Fibroblast of lung (primary cell): ENCODE results near the gene PITRM1. TPM values are rescaled to one million over a fixed set of nuclear protein-coding genes. Genes with fewer than 3 reads are reported as not detected.

Experiments
- DNase-seq, 2 donors: peaks; one replicate each; pipeline versions ENCODE4 v3.0.0 to v3.0.0-alpha.2; 2010; ENCODE audit warnings: low read depth in 2 of 2
- H2AFZ ChIP-seq: 2 replicates; pipeline ENCODE4 v1.5.1; 2012; ENCODE audit warnings: low read length, control low read depth, inconsistent platforms
- H3K27ac ChIP-seq: 2 replicates; pipeline ENCODE4 v1.5.1; 2011; ENCODE audit warnings: low read length, control low read depth; ENCODE audit not compliant: insufficient read depth
- H3K27me3 ChIP-seq: 2 replicates; pipeline ENCODE4 v1.5.1; 2011; ENCODE audit warnings: mild to moderate bottlenecking, low read length; ENCODE audit not compliant: control insufficient read depth, insufficient read depth
- H3K36me3 ChIP-seq: 2 replicates; pipeline ENCODE4 v1.5.1; 2011; ENCODE audit warnings: low read length; ENCODE audit not compliant: control insufficient read depth, insufficient read depth
- H3K4me1 ChIP-seq: 2 replicates; pipeline ENCODE4 v1.5.1; 2011; ENCODE audit warnings: low read length; ENCODE audit not compliant: control insufficient read depth, insufficient read depth; ENCODE audit errors: extremely low read depth
- H3K4me2 ChIP-seq: 2 replicates; pipeline ENCODE4 v1.5.1; 2011; ENCODE audit warnings: low read length, control low read depth; ENCODE audit not compliant: insufficient read depth; ENCODE audit errors: extremely low read depth
- H3K4me3 ChIP-seq, 4 experiments: fragments of 200-600 bp in 1 of 4; sonication (generic) in 1 of 4; replicated peaks in 1 of 4; 2 replicates each; pipeline ENCODE4 v1.5.1; 2011 to 2016; ENCODE audit warnings: low read length in 4 of 4, low read depth in 3 of 4, mild to moderate bottlenecking in 3 of 4, control low read depth in 2 of 4, inconsistent platforms in 1 of 4, mixed read lengths in 1 of 4; ENCODE audit not compliant: insufficient read depth in 1 of 4; ENCODE audit errors: control extremely low read depth in 1 of 4
- H3K79me2 ChIP-seq: 2 replicates; pipeline ENCODE4 v1.5.1; 2012; ENCODE audit warnings: mild to moderate bottlenecking, low read length, inconsistent platforms; ENCODE audit not compliant: control insufficient read depth, insufficient read depth
- H3K9ac ChIP-seq: 2 replicates; pipeline ENCODE4 v1.5.1; 2011; ENCODE audit warnings: mild to moderate bottlenecking, low read length, control low read depth; ENCODE audit not compliant: insufficient read depth
- H3K9me3 ChIP-seq: 2 replicates; pipeline ENCODE4 v1.5.1; 2012; ENCODE audit warnings: low read depth, low read length; ENCODE audit not compliant: control insufficient read depth, insufficient read depth
- H4K20me1 ChIP-seq: 2 replicates; pipeline ENCODE4 v1.5.1; 2011; ENCODE audit warnings: low read length; ENCODE audit not compliant: control insufficient read depth, insufficient read depth; ENCODE audit errors: extremely low read depth
- CTCF ChIP-seq, 2 donors: IDR thresholded peaks in 1 of 2; conservative IDR thresholded peaks in 1 of 2; 1 replicate in 1 of 2; 2 replicates in 1 of 2; pipeline ENCODE4 v1.5.1; 2011 to 2012; ENCODE audit warnings: low read length in 2 of 2, control low read depth in 1 of 2, inconsistent platforms in 1 of 2, low read depth in 1 of 2, mild to moderate bottlenecking in 1 of 2
- EZH2 ChIP-seq: IDR thresholded peaks from 2 replicates; pipeline ENCODE4 v1.5.1; 2012; ENCODE audit warnings: low read length, control low read depth, mild to moderate bottlenecking; ENCODE audit errors: missing control alignments
- polyA plus RNA-seq, 2 donors: library from polyadenylated mRNA; depleted of rRNA in 1 of 2; stranded (reverse) in 1 of 2; unstranded in 1 of 2; fragments of >200 nt; gene quantifications; 2 replicates each; pipeline ENCODE4 v1.2.1, GENCODE V29; 2011 to 2012; ENCODE audit warnings: missing spikeins in 1 of 2
- total RNA-seq: library from RNA; depleted of rRNA; stranded (reverse); fragments of >200 nt; gene quantifications from 2 replicates; pipeline ENCODE4 v1.2.1, GENCODE V29; 2014

The PITRM1 gene
- total and polyA plus RNA-seq, 2 donors (not counting 1 experiment from before 2014, with no cell fraction given), result 53.1 to 73.7 TPM

GRCh38 chr10:3110782-3111620 is 61.6 kb downstream of the PITRM1 start:
- no peaks in the 10 kb centered on the region for H3K9me3 ChIP-seq
- no peak overlapping the region for H3K4me3 ChIP-seq
- H3K27me3 ChIP-seq, result no peaks in the 10 kb centered on the region
- H3K4me1 ChIP-seq, result no peaks in the 10 kb centered on the region
- H3K4me2 ChIP-seq, result no peak overlapping the region
- TF ChIP-seq CTCF (conservative IDR thresholded peaks at IDR 0.05 in 1 of 2, IDR thresholded peaks at IDR 0.05 in 1 of 2; ENCODE audit: low read depth in 1 of 2, low read length in 2 of 2) (no peak), EZH2 (no peak)
- DNase-seq, result no peak
- H3K36me3 ChIP-seq, result peaks cover 29% of the 10 kb centered on the region
- no peak overlapping the region for H3K27ac ChIP-seq
- H2AFZ ChIP-seq, result no peak overlapping the region
- no peaks in the 10 kb centered on the region for H4K20me1 ChIP-seq
- H3K9ac ChIP-seq, result no peak overlapping the region
- H3K79me2 ChIP-seq, result peaks cover 7% of the 10 kb centered on the region

GRCh38 chr10:3109633-3110032 is 62.9 kb downstream of the PITRM1 start:
- Histone ChIP-seq H3K9me3 (no peaks in the 10 kb centered on the region), H4K20me1 (no peaks in the 10 kb centered on the region), H3K4me3 (no peak overlapping the region), H3K79me2 (peaks cover 7% of the 10 kb centered on the region), H3K4me1 (no peaks in the 10 kb centered on the region), H3K27me3 (no peaks in the 10 kb centered on the region), H3K27ac (no peak overlapping the region), H3K9ac (no peak overlapping the region), H2AFZ (no peak overlapping the region), H3K36me3 (peaks cover 35% of the 10 kb centered on the region), H3K4me2 (no peak overlapping the region)
- DNase-seq, result no peak
- TF ChIP-seq CTCF (conservative IDR thresholded peaks at IDR 0.05 in 1 of 2, IDR thresholded peaks at IDR 0.05 in 1 of 2; ENCODE audit: low read depth in 1 of 2, low read length in 2 of 2) (no peak), EZH2 (no peak)

- Histone ChIP-seq H3K9ac (no peak overlapping the region), H3K27me3 (no peaks in the 10 kb centered on the region), H3K4me2 (no peak overlapping the region), H3K9me3 (no peaks in the 10 kb centered on the region), H3K36me3 (peaks cover 35% of the 10 kb centered on the region), H3K4me1 (no peaks in the 10 kb centered on the region), H4K20me1 (no peaks in the 10 kb centered on the region), H2AFZ (no peak overlapping the region), H3K4me3 (no peak overlapping the region), H3K27ac (no peak overlapping the region), H3K79me2 (peaks cover 7% of the 10 kb centered on the region)
- no peak for TF ChIP-seq EZH2
- no peak for TF ChIP-seq CTCF (conservative IDR thresholded peaks at IDR 0.05 in 1 of 2, IDR thresholded peaks at IDR 0.05 in 1 of 2; ENCODE audit: low read depth in 1 of 2, low read length in 2 of 2)
- no peak for DNase-seq
These were observed 63.4 kb downstream of the PITRM1 start for GRCh38 chr10:3109196-3109595.
